A549 (cell line): ENCODE measurements around the gene TIMM17A. TPM values are rescaled to one million over a fixed set of nuclear protein-coding genes. Genes with fewer than 3 reads are reported as not detected.
A peak's percentile ranks its signal among the peaks of the same experiment; 100 is the strongest.
"Not testable (repeated sequence)": the region's sequence is repeated elsewhere in the genome, so short reads cannot be mapped to it uniquely, and the experiment has no call there.

Experiments
- ATAC-seq, 2 experiments: fragments of 200-7000 bp in 1 of 2; fragments of >200 bp in 1 of 2; cut with Nextera tagmentation in 1 of 2; cut with Tn5 transposase in 1 of 2; 3 replicates each; pipeline versions ENCODE4 v1.8.0 to v1.9.1; 2018 to 2020; ENCODE audit warnings: mild to moderate bottlenecking in 1 of 2, moderate library complexity in 1 of 2
- CTCF ChIA-PET: fragments of 300-600 bp; sonication (Branson Sonifier 250); formaldehyde crosslinking; extraction: SDS; loops from one replicate; lab custom pipeline; 2021; ENCODE audit warnings: antibody characterized with exemption, inconsistent platforms; lab: Yijun Ruan, JAX
- POLR2A ChIA-PET: fragments of 350-600 bp; formaldehyde crosslinking; extraction: SDS; loops from one replicate; lab custom pipeline; 2021; ENCODE audit warnings: antibody characterized with exemption, inconsistent platforms; lab: Yijun Ruan, JAX
- DNase-seq, 2 experiments: peaks; one replicate each; pipeline versions ENCODE4 v3.0.0 to v3.0.0-alpha.2; 2011 to 2016; ENCODE audit warnings: low read depth in 1 of 2, low spot score in 1 of 2
- FAIRE-seq: peaks from 2 replicates; lab custom pipeline; 2011; peaks lifted over from hg19 to GRCh38; lab: Jason Lieb, UNC
- H3K27ac ChIP-seq, 2 experiments: fragments of >200 bp; sonication (Bioruptor Twin); formaldehyde crosslinking; 3 replicates each; pipeline ENCODE4 v1.5.1; 2016 to 2017
- H3K4me1 ChIP-seq: fragments of >200 bp; sonication (Bioruptor Twin); formaldehyde crosslinking; 3 replicates; pipeline ENCODE4 v1.6.1; 2016
- H3K4me2 ChIP-seq: fragments of >200 bp; sonication (Bioruptor Twin); formaldehyde crosslinking; 3 replicates; pipeline ENCODE4 v1.6.1; 2016
- H3K4me3 ChIP-seq: fragments of >200 bp; sonication (Bioruptor Twin); formaldehyde crosslinking; 3 replicates; pipeline ENCODE4 v1.5.1; 2016
- H3K9me3 ChIP-seq: fragments of >200 bp; sonication (Bioruptor Twin); formaldehyde crosslinking; 3 replicates; pipeline ENCODE4 v1.6.1; 2016
- CEBPB ChIP-seq, 2 experiments: fragments of >200 bp in 1 of 2; sonication (Bioruptor Twin) in 1 of 2; formaldehyde crosslinking in 1 of 2; IDR thresholded peaks; 2 replicates each; pipeline ENCODE4 v1.6.1; 2012 to 2016
- EHF ChIP-seq: fragments of 250-450 bp; sonication (Bioruptor Pico); IDR thresholded peaks from 2 replicates; pipeline ENCODE4 v1.5.0; 2020; ENCODE audit warnings: mild to moderate bottlenecking
- ESRRA ChIP-seq: fragments of 150-350 bp; IDR thresholded peaks from 2 replicates; pipeline ENCODE4 v1.6.1; 2014; ENCODE audit warnings: mild to moderate bottlenecking, low read length, borderline replicate concordance
- FOSL2 ChIP-seq, 2 experiments: fragments of 450-650 bp in 1 of 2; fragments of >200 bp in 1 of 2; sonication (Bioruptor Twin) in 1 of 2; formaldehyde crosslinking; IDR thresholded peaks; 2 replicates each; pipeline versions ENCODE4 v1.5.0 to v1.6.1; 2016 to 2020; ENCODE audit warnings: mild to moderate bottlenecking in 1 of 2, moderate library complexity in 1 of 2
- HMGXB4 ChIP-seq: fragments of 250-450 bp; sonication (Bioruptor Pico); IDR thresholded peaks from 2 replicates; pipeline ENCODE4 v1.5.0; 2021; ENCODE audit warnings: mild to moderate bottlenecking, moderate library complexity, borderline replicate concordance
- HOXB13 ChIP-seq: fragments of 250-450 bp; sonication (Bioruptor Pico); IDR thresholded peaks from 2 replicates; pipeline ENCODE4 v1.5.0; 2020; ENCODE audit warnings: low read depth, mild to moderate bottlenecking, moderate library complexity
- JUNB ChIP-seq: fragments of >200 bp; sonication (Bioruptor Twin); formaldehyde crosslinking; IDR thresholded peaks from 2 replicates; pipeline ENCODE4 v1.6.1; 2016
- KDM1A ChIP-seq: fragments of 200-600 bp; sonication (generic); IDR thresholded peaks from 2 replicates; pipeline ENCODE4 v1.6.1; 2016; ENCODE audit warnings: low read depth, mild to moderate bottlenecking
- KDM5A ChIP-seq: fragments of 200-600 bp; sonication (generic); IDR thresholded peaks from 2 replicates; pipeline ENCODE4 v1.6.1; 2016; ENCODE audit warnings: antibody characterized with exemption, mild to moderate bottlenecking
- MYC ChIP-seq: IDR thresholded peaks from 2 replicates; pipeline ENCODE4 v1.6.1; 2012; ENCODE audit warnings: mild to moderate bottlenecking, inconsistent platforms, low read length, improper control_type of control experiment, borderline replicate concordance
- PHF8 ChIP-seq: fragments of 200-600 bp; sonication (generic); IDR thresholded peaks from 2 replicates; pipeline ENCODE4 v1.6.1; 2016; ENCODE audit warnings: low read depth, mild to moderate bottlenecking, antibody characterized with exemption, moderate library complexity, borderline replicate concordance
- RAD21 ChIP-seq, 2 experiments: fragments of >200 bp in 1 of 2; sonication (Bioruptor Twin) in 1 of 2; formaldehyde crosslinking in 1 of 2; IDR thresholded peaks in 1 of 2; conservative IDR thresholded peaks in 1 of 2; 2 replicates in 1 of 2; 3 replicates in 1 of 2; pipeline ENCODE4 v1.6.1; 2012 to 2018; ENCODE audit warnings: inconsistent platforms in 1 of 2
- RARB ChIP-seq: fragments of 250-450 bp; sonication (Bioruptor Pico); IDR thresholded peaks from 2 replicates; pipeline ENCODE4 v1.8.0; 2021; ENCODE audit warnings: mild to moderate bottlenecking, moderate library complexity
- RNF2 ChIP-seq: fragments of 200-600 bp; sonication (generic); IDR thresholded peaks from 2 replicates; pipeline ENCODE4 v1.6.1; 2016; ENCODE audit warnings: low read depth, mild to moderate bottlenecking, antibody characterized with exemption, moderate library complexity, borderline replicate concordance
- ZC3H11A ChIP-seq: fragments of 450-650 bp; IDR thresholded peaks from 2 replicates; pipeline ENCODE4 v1.6.1; 2014; ENCODE audit warnings: antibody characterized with exemption, mild to moderate bottlenecking
- ZNF302 ChIP-seq: fragments of 250-450 bp; sonication (Bioruptor Pico); IDR thresholded peaks from 2 replicates; pipeline ENCODE4 v1.9.0; 2021; ENCODE audit warnings: inconsistent platforms, mild to moderate bottlenecking, moderate library complexity
- WGBS: methylation state at CpG from one replicate; pipeline ENCODE4 v1.1.6; 2017; ENCODE audit errors: missing lambda C conversion rate; 5-methylcytosine and 5-hydroxymethylcytosine counted together
- polyA plus RNA-seq, 4 experiments: library from polyadenylated mRNA; depleted of rRNA in 3 of 4; stranded (reverse); fragments of >200 nt; fragmentation: RNase III in 1 of 4; extraction: RNeasy Plus Mini Kit Qiagen cat#74134 plus additional on column Dnase treatment in 1 of 4; gene quantifications; 2 replicates in 3 of 4; 3 replicates in 1 of 4; pipeline ENCODE4 v1.2.3, GENCODE V29; 2011 to 2017
- TF ChIP-seq, protein P1 (sequence below): IDR thresholded peaks from 2 replicates; pipeline ENCODE4 v1.6.1; 2012
- TF ChIP-seq, protein P2 (sequence below): fragments of >200 bp; sonication (Bioruptor Twin); formaldehyde crosslinking; IDR thresholded peaks from 2 replicates; pipeline ENCODE4 v1.6.1; 2016

The TIMM17A gene
- polyA plus RNA-seq, 2 of the 4 experiments (the other 2 are of a cell fraction), result 127 to 134 TPM

- no peak for FAIRE-seq
- Histone ChIP-seq H3K27ac (peak overlapping the region; percentile 91 to 93), H3K4me1 (peaks cover 12% of the 10 kb centered on the region; the same call in 2 of the 3 replicates), H3K9me3 (no peaks in the 10 kb centered on the region), H3K4me2 (peak overlapping the region; percentile 88), H3K4me3 (peak overlapping the region; percentile 96)
- ATAC-seq, result peak; percentile 76 to 79
- no peak for TF ChIP-seq RARB (CRISPR knock-in tag)
- no peak for TF ChIP-seq ESRRA
- TF ChIP-seq KDM1A, result no peak
- no peak for TF ChIP-seq HMGXB4 (CRISPR knock-in tag)
- TF ChIP-seq, protein P1, sequence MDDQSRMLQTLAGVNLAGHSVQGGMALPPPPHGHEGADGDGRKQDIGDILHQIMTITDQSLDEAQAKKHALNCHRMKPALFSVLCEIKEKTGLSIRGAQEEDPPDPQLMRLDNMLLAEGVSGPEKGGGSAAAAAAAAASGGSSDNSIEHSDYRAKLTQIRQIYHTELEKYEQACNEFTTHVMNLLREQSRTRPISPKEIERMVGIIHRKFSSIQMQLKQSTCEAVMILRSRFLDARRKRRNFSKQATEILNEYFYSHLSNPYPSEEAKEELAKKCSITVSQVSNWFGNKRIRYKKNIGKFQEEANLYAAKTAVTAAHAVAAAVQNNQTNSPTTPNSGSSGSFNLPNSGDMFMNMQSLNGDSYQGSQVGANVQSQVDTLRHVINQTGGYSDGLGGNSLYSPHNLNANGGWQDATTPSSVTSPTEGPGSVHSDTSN, result no peak
- no peak for TF ChIP-seq ZNF302 (CRISPR knock-in tag)
- TF ChIP-seq FOSL2 (IDR thresholded peaks at IDR 0.05), result no peak
- no peak for TF ChIP-seq FOSL2 (CRISPR knock-in tag; IDR thresholded peaks at IDR 0.05)
- no peak for TF ChIP-seq EHF (CRISPR knock-in tag)
- no peak for TF ChIP-seq HOXB13 (CRISPR knock-in tag)
- no peak for TF ChIP-seq ZC3H11A
- TF ChIP-seq, protein P2, sequence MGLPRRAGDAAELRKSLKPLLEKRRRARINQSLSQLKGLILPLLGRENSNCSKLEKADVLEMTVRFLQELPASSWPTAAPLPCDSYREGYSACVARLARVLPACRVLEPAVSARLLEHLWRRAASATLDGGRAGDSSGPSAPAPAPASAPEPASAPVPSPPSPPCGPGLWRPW, result no peak
- peak; percentile 85 for TF ChIP-seq KDM5A
- TF ChIP-seq RNF2, result no peak
- no peak for TF ChIP-seq JUNB
- TF ChIP-seq PHF8, result 0 out of 2 replicates have a peak, but pooled peaks have one; percentile 6
- no peak for TF ChIP-seq CEBPB (IDR thresholded peaks at IDR 0.05)
- TF ChIP-seq RAD21 (conservative IDR thresholded peaks at IDR 0.05 in 1 of 2, IDR thresholded peaks at IDR 0.05 in 1 of 2), result no peak
- peak in 1 of 2 experiments; percentile 38 for DNase-seq
- under 1% methylated on average over 17 of the region's 17 CpGs for WGBS
- CTCF ChIA-PET, result interaction anchor here (0.6 to 12.2 kb wide), 7 partner anchors 11 to 180 kb away, joined by 3 to 124 read pairs (median 4); partner anchors contain the start of gene LMOD1
- POLR2A ChIA-PET, result interaction anchor here (0.8 to 1.8 kb wide), 9 partner anchors 8 to 78 kb away, joined by 3 to 16 read pairs (median 7); partner anchors contain the start of genes LMOD1 and RNPEP
These were observed 433 bp downstream of the TIMM17A start for GRCh38 chr1:201955729-201956143.

DNA sequence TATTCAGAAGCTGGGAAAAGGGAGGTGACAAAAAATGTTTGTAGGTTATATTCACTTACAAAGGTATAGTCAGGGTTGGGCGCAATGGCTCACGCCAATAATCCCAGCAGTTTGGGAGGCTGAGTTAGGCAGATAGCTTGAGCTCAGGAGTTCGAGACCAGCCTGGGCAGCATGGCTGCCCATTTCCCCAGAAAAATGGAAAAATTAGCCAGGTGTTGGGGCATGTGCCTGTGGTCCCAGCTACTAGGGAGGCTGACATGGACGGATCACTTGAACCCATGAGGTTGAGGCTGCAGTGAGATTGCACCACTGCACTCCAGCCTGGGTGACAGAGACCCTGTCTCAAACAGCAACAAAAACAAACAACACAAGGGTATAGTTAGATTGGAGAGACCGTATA, 3.0 kb downstream of the TIMM17A start:
- Histone ChIP-seq H3K27ac (no peak overlapping the region), H3K4me1 (peaks cover 12% of the 10 kb centered on the region; the same call in 2 of the 3 replicates), H3K9me3 (no peaks in the 10 kb centered on the region)
- FAIRE-seq, result no peak
- CTCF ChIA-PET, result interaction anchor here (0.6 to 12.2 kb wide), 5 partner anchors 9 to 80 kb away, joined by 4 to 124 read pairs (median 4); no protein-coding TSS in a partner anchor
- no peak for ATAC-seq
- no peak for TF ChIP-seq MYC
- TF ChIP-seq, all 56 proteins: peak for 0
- no peak for DNase-seq
- WGBS, result 90% methylated on average over 5 of the region's 5 CpGs
- no peak overlapping the region for H3K4me3 ChIP-seq
- POLR2A ChIA-PET, result no interaction called here
- H3K4me2 ChIP-seq, result no peak overlapping the region

DNA sequence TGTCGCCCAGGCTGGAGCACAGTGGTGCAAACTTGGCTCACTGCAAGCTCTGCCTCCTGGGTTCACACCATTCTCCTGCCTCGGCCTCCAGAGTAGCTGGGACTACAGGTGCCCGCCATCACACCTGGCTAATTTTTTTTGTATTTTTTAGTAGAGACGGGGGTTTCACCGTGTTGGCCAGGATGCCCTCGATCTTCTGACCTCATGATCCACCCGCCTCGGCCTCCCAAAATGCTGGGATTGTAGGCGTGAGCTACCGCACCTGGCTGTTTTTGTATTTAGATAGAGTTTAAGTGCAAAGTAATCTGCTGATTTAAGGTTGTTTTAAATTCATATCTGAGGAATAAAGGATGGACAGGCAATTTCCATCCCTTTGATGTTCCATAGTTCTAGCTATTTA, 7.1 kb downstream of the TIMM17A start:
- H3K4me2 ChIP-seq, DNase-seq, POLR2A ChIA-PET, FAIRE-seq, H3K27ac ChIP-seq, H3K4me3 ChIP-seq, H3K4me1 ChIP-seq, ATAC-seq, H3K9me3 ChIP-seq: not testable (repeated sequence)
- CTCF ChIA-PET, result interaction anchor here (1.0 to 32.7 kb wide), 9 partner anchors 8 to 85 kb away, joined by 3 to 855 read pairs (median 3); partner anchors contain the start of gene SHISA4
- 96% methylated on average over 10 of the region's 10 CpGs for WGBS
